DOHH2 (cell line): ENCODE measurements around the gene BRD3OS.

Source experiments
- H3F3A ChIP-seq: fragments of 200-600 bp; sonication (generic), shearing (Covaris generic); 2 replicates; pipeline ENCODE4 v1.6.0; 2016; ENCODE audit warnings: antibody characterized with exemption, mild to moderate bottlenecking; ENCODE audit not compliant: control insufficient read depth, insufficient read depth
- H3K27ac ChIP-seq: fragments of 200-600 bp; sonication (generic); 2 replicates; pipeline ENCODE4 v1.5.1; 2014; ENCODE audit warnings: low read depth, mild to moderate bottlenecking, low read length, moderate library complexity
- H3K27me3 ChIP-seq: fragments of 200-600 bp; sonication (generic); 2 replicates; pipeline ENCODE4 v1.6.1; 2014; ENCODE audit warnings: mild to moderate bottlenecking, low read length, mixed read lengths; ENCODE audit not compliant: control insufficient read depth
- H3K36me3 ChIP-seq: fragments of 200-600 bp; sonication (generic); 2 replicates; pipeline ENCODE4 v1.6.1; 2014; ENCODE audit warnings: mild to moderate bottlenecking, low read length, moderate library complexity, mixed read lengths; ENCODE audit not compliant: control insufficient read depth
- H3K4me1 ChIP-seq: fragments of 200-600 bp; sonication (generic); 2 replicates; pipeline ENCODE4 v1.6.1; 2014; ENCODE audit warnings: mild to moderate bottlenecking, low read length, mixed read lengths; ENCODE audit not compliant: control insufficient read depth
- H3K4me2 ChIP-seq: fragments of 200-600 bp; sonication (generic); 2 replicates; pipeline ENCODE4 v1.6.0; 2014; ENCODE audit warnings: mild to moderate bottlenecking, low read length, moderate library complexity
- H3K4me3 ChIP-seq: fragments of 200-600 bp; sonication (generic); 2 replicates; pipeline ENCODE4 v1.5.1; 2014; ENCODE audit warnings: mild to moderate bottlenecking, low read length, mixed read lengths
- H3K79me2 ChIP-seq: fragments of 200-600 bp; sonication (generic); 2 replicates; pipeline ENCODE4 v1.6.1; 2014; ENCODE audit warnings: mild to moderate bottlenecking, low read length, mixed read lengths; ENCODE audit not compliant: control insufficient read depth
- H3K9me2 ChIP-seq: fragments of 200-600 bp; sonication (generic); replicated peaks from 2 replicates; pipeline ENCODE4 v1.6.1; 2014; ENCODE audit warnings: mild to moderate bottlenecking, low read length, mixed read lengths; ENCODE audit not compliant: control insufficient read depth
- H3K9me3 ChIP-seq: fragments of 200-600 bp; sonication (generic); 2 replicates; pipeline ENCODE4 v1.6.1; 2014; ENCODE audit warnings: antibody characterized with exemption, low read length, mixed read lengths; ENCODE audit not compliant: control insufficient read depth, insufficient read depth
- H4K20me1 ChIP-seq: fragments of 200-600 bp; sonication (generic); 2 replicates; pipeline ENCODE4 v1.6.0; 2014; ENCODE audit warnings: low read depth, mild to moderate bottlenecking, antibody characterized with exemption, low read length, moderate library complexity; ENCODE audit not compliant: control insufficient read depth, insufficient read depth
- EZH2phosphoT487 ChIP-seq: fragments of 200-600 bp; sonication (generic); IDR thresholded peaks from 2 replicates; pipeline ENCODE4 v1.6.1; 2017; ENCODE audit warnings: borderline replicate concordance, mild to moderate bottlenecking, antibody characterized with exemption, low read length, moderate library complexity, mixed read lengths
- TF ChIP-seq, protein P1 (sequence below): fragments of 200-600 bp; sonication (generic); IDR thresholded peaks from one replicate; pipeline ENCODE4 v1.5.1; 2014; ENCODE audit warnings: antibody characterized with exemption, mild to moderate bottlenecking, low read depth, low read length; ENCODE audit not compliant: poor library complexity, severe bottlenecking

BRD3OS gene

DNA sequence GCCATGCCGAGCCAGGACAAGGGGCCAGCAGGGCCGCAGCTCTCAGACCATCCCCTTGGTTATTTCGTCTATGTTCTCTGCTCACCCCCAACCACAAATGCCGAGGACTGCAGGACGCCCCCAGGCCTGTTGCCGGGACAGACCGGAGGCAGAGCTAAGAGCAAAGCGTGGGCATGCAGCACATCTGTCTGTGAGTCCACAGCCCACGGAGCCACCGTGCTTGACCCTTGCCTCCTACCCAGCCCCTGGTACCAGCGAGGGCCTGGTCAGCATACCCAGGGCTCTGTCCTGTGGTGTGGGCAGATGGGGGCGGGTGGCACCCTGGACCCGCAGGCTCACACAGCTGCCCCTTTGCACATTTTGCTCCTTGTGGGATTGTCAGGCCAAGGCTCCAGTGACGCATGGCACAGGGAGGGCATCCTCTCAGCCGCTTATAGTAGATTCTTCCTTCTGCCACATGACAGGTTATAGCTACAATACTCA is 37.8 kb downstream of the BRD3OS start:
- Histone ChIP-seq H3K4me3 (no peak overlapping the region), H3K27ac (no peak overlapping the region), H3K27me3 (no peaks in the 10 kb centered on the region), H3K79me2 (peaks cover 91% of the 10 kb centered on the region), H3K4me2 (no peak overlapping the region), H3K36me3 (peaks cover 7% of the 10 kb centered on the region), H4K20me1 (peaks cover 15% of the 10 kb centered on the region), H3K9me3 (no peaks in the 10 kb centered on the region), H3K9me2 (no peaks in the 10 kb centered on the region), H3K4me1 (peaks cover 35% of the 10 kb centered on the region), H3F3A (no peaks in the 10 kb centered on the region)
- TF ChIP-seq, protein P1, sequence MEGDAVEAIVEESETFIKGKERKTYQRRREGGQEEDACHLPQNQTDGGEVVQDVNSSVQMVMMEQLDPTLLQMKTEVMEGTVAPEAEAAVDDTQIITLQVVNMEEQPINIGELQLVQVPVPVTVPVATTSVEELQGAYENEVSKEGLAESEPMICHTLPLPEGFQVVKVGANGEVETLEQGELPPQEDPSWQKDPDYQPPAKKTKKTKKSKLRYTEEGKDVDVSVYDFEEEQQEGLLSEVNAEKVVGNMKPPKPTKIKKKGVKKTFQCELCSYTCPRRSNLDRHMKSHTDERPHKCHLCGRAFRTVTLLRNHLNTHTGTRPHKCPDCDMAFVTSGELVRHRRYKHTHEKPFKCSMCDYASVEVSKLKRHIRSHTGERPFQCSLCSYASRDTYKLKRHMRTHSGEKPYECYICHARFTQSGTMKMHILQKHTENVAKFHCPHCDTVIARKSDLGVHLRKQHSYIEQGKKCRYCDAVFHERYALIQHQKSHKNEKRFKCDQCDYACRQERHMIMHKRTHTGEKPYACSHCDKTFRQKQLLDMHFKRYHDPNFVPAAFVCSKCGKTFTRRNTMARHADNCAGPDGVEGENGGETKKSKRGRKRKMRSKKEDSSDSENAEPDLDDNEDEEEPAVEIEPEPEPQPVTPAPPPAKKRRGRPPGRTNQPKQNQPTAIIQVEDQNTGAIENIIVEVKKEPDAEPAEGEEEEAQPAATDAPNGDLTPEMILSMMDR = no peak
- no peak for TF ChIP-seq EZH2phosphoT487

DNA sequence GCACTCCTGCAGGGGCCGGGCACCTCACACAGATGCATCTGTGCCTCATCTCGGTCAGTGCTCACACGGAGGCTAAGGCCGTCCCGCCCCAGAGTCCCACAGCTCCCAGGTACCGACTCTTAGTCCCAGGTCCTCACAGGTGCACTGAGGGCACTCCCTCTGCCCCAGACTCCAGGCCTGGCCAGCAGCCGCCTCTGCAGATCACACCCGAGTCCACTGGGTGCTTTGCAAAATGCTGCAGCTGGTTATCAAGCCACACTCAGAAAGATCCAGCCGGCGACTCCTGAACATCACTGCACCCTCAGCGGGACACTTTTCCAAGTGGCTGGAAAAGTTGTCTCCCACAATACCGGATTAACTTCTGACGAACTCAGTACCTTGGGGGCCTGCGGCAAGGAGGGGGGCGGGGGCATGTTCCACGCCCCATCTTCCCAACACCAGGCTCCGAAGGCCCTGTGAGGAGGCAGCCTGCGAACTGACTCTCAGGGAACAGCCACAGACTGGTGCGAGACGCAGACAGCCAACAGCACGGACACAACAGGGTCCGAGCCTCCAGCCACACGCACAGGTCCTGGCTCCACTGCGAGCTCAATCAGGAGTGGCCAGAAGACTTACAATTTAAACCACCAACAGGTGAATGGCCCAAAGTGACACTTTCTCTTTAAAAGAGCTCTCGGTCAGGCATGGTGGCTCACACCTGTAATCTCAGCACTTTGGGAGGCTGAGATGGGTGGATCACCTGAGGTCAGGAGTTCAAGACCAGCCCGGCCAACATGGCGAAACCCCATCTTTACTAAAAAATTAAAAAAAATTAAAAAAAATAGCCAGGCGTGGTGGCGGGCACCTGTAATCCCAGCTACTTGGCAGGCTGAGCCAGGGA is 38.5 kb downstream of the BRD3OS start:
- Histone ChIP-seq H3K79me2 (peaks cover 84% of the 10 kb centered on the region), H3K4me2 (no peak overlapping the region), H3K4me3 (no peak overlapping the region), H3K27ac (no peak overlapping the region), H3K4me1 (peaks cover 36% of the 10 kb centered on the region), H3K9me3 (no peaks in the 10 kb centered on the region), H3F3A (no peaks in the 10 kb centered on the region), H3K27me3 (no peaks in the 10 kb centered on the region), H4K20me1 (peaks cover 15% of the 10 kb centered on the region), H3K36me3 (peaks cover 7% of the 10 kb centered on the region), H3K9me2 (no peaks in the 10 kb centered on the region)
- no peak for TF ChIP-seq EZH2phosphoT487
- TF ChIP-seq, protein P1 = no peak

DNA sequence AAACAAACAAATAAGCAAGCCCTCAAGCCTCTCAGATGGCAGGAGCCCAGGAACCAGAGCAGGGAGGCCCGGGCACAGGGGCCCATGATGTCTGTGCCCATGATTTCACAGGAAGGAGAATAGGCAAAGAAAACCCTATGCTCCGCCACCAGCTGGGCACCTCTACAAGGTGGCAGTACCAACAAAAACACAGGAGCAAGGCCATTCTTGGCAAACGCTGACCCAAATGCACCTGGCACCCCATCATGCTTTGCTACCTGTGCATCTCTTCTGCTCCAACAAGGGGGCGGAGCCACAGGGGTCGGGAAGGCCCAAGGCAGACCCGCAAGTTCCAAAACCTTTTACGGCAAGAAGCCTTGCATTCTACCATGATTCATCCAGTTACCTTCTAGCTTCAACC is 39.4 kb downstream of the BRD3OS start:
- Histone ChIP-seq H3K27me3 (peaks cover 7% of the 10 kb centered on the region), H3K27ac (no peak overlapping the region), H3K9me2 (no peaks in the 10 kb centered on the region), H3F3A (no peaks in the 10 kb centered on the region), H3K4me2 (no peak overlapping the region), H4K20me1 (peaks cover 7% of the 10 kb centered on the region), H3K9me3 (no peaks in the 10 kb centered on the region), H3K79me2 (peaks cover 75% of the 10 kb centered on the region), H3K4me3 (no peak overlapping the region), H3K4me1 (peaks cover 40% of the 10 kb centered on the region), H3K36me3 (peaks cover 7% of the 10 kb centered on the region)
- TF ChIP-seq, protein P1 = no peak
- TF ChIP-seq EZH2phosphoT487 = no peak
